ENCODE results near the gene PLEKHA1.

The PLEKHA1 gene

DNA sequence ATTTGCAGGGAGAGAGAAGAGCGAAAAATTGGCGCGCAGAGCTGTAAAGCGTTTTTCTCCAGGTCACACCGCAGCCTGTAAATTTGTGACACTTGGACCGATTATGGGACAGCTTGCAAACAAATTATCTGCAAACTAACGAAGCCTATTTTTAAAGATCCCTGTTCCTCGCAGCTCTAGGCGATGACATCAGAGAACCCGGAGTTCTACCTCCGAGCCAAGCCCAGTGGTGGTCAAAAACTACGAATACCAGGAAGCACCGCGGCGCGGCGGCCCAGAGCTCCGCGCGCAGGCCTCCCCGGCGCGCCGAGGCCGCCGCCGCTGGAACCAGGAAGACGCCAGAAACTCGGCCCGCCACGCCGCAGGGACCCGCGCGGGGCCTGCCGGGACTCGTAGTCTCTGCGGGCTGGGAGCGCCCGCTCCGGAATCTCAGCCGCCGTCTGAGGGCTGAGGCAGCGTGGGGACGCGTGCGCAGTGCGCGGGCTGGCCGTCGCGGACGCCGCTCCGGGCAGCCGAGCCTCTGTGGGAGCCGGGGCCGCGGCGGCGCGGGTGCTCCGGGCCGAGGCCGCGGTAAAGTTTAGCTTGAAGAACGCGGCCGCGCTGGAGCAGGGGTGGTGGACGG lies at the start of gene PLEKHA1:
PLEKHA1 (plus strand) TSS at position 472 of the 622 bp plus-strand sequence. CDS start 18,493 bp downstream, outside the sequence.
- H3K27me3 Mint-ChIP-seq, result peaks cover 11% of the 10 kb centered on the region
- peak; percentile 83 for ATAC-seq (ENCODE audit: low read depth)

GRCh38 chr10:122325235-122325634 lies 49.3 kb upstream of the PLEKHA1 start:
- H3K36me3 Mint-ChIP-seq, result no peaks in the 10 kb centered on the region
- no peak for ATAC-seq (ENCODE audit: low read depth)
- no peaks in the 10 kb centered on the region for H3K4me1 Mint-ChIP-seq
- no peak overlapping the region for H3K4me3 Mint-ChIP-seq
- no peak overlapping the region for H3K27ac Mint-ChIP-seq
- DNase-seq (ENCODE audit: low spot score in 2 of 2), result no peak
- peaks cover 21% of the 10 kb centered on the region for H3K27me3 Mint-ChIP-seq
- peaks cover 3% of the 10 kb centered on the region for H3K9me3 Mint-ChIP-seq

More for the DNA sequence above, at the start of gene PLEKHA1:
- H3K4me1 Mint-ChIP-seq, result peaks cover 7% of the 10 kb centered on the region
- peak within 1 kb of the TSS; percentile 94 for H3K27ac Mint-ChIP-seq
- no peaks in the 10 kb centered on the region for H3K9me3 Mint-ChIP-seq
- H3K36me3 Mint-ChIP-seq, result no peaks in the 10 kb centered on the region
- peak within 1 kb of the TSS; percentile 91 for H3K4me3 Mint-ChIP-seq
- DNase-seq (ENCODE audit: low spot score in 2 of 2), result peak; percentile 87

GRCh38 chr10:122326385-122326784 lies 48.1 kb upstream of the PLEKHA1 start:
- no peak for DNase-seq (ENCODE audit: low spot score in 2 of 2)
- Mint-ChIP-seq H3K27me3 (peaks cover 19% of the 10 kb centered on the region), H3K9me3 (no peaks in the 10 kb centered on the region), H3K4me3 (no peak overlapping the region), H3K36me3 (no peaks in the 10 kb centered on the region), H3K27ac (no peak overlapping the region), H3K4me1 (no peaks in the 10 kb centered on the region)
- no peak for ATAC-seq (ENCODE audit: low read depth)

DNA sequence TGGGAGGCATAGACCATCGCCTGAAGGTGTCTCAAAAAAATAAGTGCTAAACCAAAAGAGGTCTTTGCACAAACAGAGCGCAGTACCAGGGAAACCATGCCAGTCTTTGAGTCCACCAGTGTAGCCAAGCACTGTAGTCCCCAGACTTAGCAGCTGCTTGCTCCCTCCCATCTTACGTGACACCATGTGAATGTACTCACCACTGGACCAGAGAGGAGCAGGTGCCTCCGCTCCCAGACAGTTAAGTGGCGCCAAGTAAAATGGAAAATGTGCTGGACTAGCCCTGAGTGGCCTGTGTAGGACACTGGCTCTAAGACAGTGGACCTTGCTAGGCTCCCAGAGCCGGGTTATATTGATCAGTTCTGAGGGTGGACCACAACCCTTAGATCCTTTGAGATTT lies 47.7 kb upstream of the PLEKHA1 start:
- Mint-ChIP-seq H3K4me3 (no peak overlapping the region), H3K27ac (no peak overlapping the region), H3K27me3 (peaks cover 19% of the 10 kb centered on the region), H3K4me1 (no peaks in the 10 kb centered on the region), H3K36me3 (no peaks in the 10 kb centered on the region), H3K9me3 (no peaks in the 10 kb centered on the region)
- ATAC-seq (ENCODE audit: low read depth) (no peak), DNase-seq (ENCODE audit: low spot score in 2 of 2) (no peak)

GRCh38 chr10:122327237-122328206 lies 47.0 kb upstream of the PLEKHA1 start:
- Mint-ChIP-seq H3K9me3 (no peaks in the 10 kb centered on the region), H3K27ac (no peak overlapping the region), H3K4me1 (no peaks in the 10 kb centered on the region), H3K4me3 (no peak overlapping the region), H3K36me3 (no peaks in the 10 kb centered on the region), H3K27me3 (peaks cover 19% of the 10 kb centered on the region)
- DNase-seq (ENCODE audit: low spot score in 2 of 2) (no peak), ATAC-seq (ENCODE audit: low read depth) (no peak)

DNA sequence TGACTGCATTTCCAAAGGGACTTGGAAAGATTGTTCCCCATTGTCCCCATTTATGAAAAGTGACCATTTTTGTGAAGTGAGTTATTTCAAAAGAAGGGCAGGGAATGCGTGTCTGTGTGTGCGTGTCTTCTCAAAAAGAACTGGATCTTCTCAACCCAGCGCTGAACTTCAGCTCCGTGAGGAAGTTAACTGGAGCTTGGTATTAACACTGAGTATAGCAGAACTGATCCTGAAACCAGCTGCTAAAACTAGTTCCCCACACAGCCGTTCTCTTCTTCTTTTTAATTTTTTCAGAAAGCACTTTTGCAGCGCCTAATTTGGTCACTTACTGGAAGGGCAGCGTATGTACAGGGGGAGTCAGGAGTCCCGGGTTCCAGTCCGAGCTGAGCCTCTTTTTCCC lies 45.8 kb upstream of the PLEKHA1 start:
- no peaks in the 10 kb centered on the region for H3K9me3 Mint-ChIP-seq
- H3K4me1 Mint-ChIP-seq, result no peaks in the 10 kb centered on the region
- no peak overlapping the region for H3K4me3 Mint-ChIP-seq
- H3K27ac Mint-ChIP-seq, result no peak overlapping the region
- ATAC-seq (ENCODE audit: low read depth), result peak; percentile 53
- peaks cover 22% of the 10 kb centered on the region for H3K27me3 Mint-ChIP-seq
- H3K36me3 Mint-ChIP-seq, result no peaks in the 10 kb centered on the region
- DNase-seq (ENCODE audit: low spot score in 2 of 2), result no peak

GRCh38 chr10:122329416-122329815 lies 45.1 kb upstream of the PLEKHA1 start:
- ATAC-seq (ENCODE audit: low read depth), result no peak
- no peak overlapping the region for H3K4me3 Mint-ChIP-seq
- no peaks in the 10 kb centered on the region for H3K9me3 Mint-ChIP-seq
- H3K36me3 Mint-ChIP-seq, result no peaks in the 10 kb centered on the region
- no peaks in the 10 kb centered on the region for H3K4me1 Mint-ChIP-seq
- peaks cover 21% of the 10 kb centered on the region for H3K27me3 Mint-ChIP-seq
- no peak for DNase-seq (ENCODE audit: low spot score in 2 of 2)
- H3K27ac Mint-ChIP-seq, result no peak overlapping the region

- ATAC-seq (ENCODE audit: low read depth), result no peak
- Mint-ChIP-seq H3K4me3 (no peak overlapping the region), H3K9me3 (no peaks in the 10 kb centered on the region), H3K36me3 (no peaks in the 10 kb centered on the region), H3K27me3 (peaks cover 15% of the 10 kb centered on the region), H3K4me1 (no peaks in the 10 kb centered on the region), H3K27ac (no peak overlapping the region)
- DNase-seq (ENCODE audit: low spot score in 2 of 2), result no peak
Measured at GRCh38 chr10:122331100-122331499, 43.4 kb upstream of the PLEKHA1 start.

- Mint-ChIP-seq H3K27me3 (peaks cover 18% of the 10 kb centered on the region), H3K4me1 (no peaks in the 10 kb centered on the region), H3K27ac (no peak overlapping the region), H3K4me3 (no peak overlapping the region), H3K9me3 (no peaks in the 10 kb centered on the region), H3K36me3 (no peaks in the 10 kb centered on the region)
- no peak for ATAC-seq (ENCODE audit: low read depth)
- DNase-seq (ENCODE audit: low spot score in 2 of 2), result no peak
Measured at GRCh38 chr10:122331615-122332446, 42.7 kb upstream of the PLEKHA1 start.

DNA sequence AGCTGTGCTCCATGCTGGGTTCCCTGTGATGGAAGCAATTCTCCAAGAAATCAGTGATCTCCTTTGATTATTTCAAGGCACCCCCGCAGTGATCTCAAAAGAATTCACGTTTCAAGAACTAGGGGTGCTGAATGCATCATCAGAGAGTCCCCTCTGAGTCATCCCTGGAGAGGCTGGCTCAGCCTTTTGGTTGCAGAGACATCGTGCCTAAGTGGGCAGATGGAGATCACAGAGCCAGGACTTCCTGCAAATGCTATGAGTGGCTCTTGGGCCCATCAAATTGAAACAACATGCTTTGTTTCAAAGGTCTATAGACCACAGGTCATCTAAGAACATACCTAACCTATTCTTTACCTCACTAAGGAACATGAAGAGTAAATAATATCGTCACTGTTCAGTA lies 41.5 kb upstream of the PLEKHA1 start:
- no peaks in the 10 kb centered on the region for H3K9me3 Mint-ChIP-seq
- peaks cover 18% of the 10 kb centered on the region for H3K27me3 Mint-ChIP-seq
- H3K27ac Mint-ChIP-seq, result no peak overlapping the region
- ATAC-seq (ENCODE audit: low read depth), result no peak
- no peaks in the 10 kb centered on the region for H3K4me1 Mint-ChIP-seq
- no peak for DNase-seq (ENCODE audit: low spot score in 2 of 2)
- H3K4me3 Mint-ChIP-seq, result no peak overlapping the region
- no peaks in the 10 kb centered on the region for H3K36me3 Mint-ChIP-seq

GRCh38 chr10:122336332-122336731 lies 38.2 kb upstream of the PLEKHA1 start:
- no peak for DNase-seq (ENCODE audit: low spot score in 2 of 2)
- no peak overlapping the region for H3K4me3 Mint-ChIP-seq
- no peaks in the 10 kb centered on the region for H3K36me3 Mint-ChIP-seq
- peaks cover 15% of the 10 kb centered on the region for H3K27me3 Mint-ChIP-seq
- no peaks in the 10 kb centered on the region for H3K4me1 Mint-ChIP-seq
- ATAC-seq (ENCODE audit: low read depth), result no peak
- no peaks in the 10 kb centered on the region for H3K9me3 Mint-ChIP-seq
- H3K27ac Mint-ChIP-seq, result no peak overlapping the region

DNA sequence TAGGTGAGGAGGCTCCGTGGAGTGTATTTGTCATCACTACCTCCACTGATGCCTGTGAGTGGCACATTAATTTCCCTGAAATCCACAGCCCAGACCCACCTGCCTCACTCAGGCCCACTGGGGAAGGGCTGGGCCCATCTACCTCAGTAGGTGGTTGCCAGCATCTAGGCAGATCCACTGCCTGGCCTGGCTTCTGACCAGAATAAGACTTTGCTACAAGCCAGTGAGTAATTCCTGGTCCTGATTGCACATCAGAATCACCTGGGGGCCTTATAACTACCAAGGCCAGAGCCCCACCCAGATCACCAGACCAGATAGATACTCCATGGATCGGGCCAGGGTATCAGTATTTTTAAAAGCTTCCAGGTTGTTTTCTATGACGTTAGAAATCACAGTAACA lies 37.5 kb upstream of the PLEKHA1 start:
- Mint-ChIP-seq H3K27me3 (peaks cover 14% of the 10 kb centered on the region), H3K27ac (no peak overlapping the region), H3K4me3 (no peak overlapping the region), H3K4me1 (no peaks in the 10 kb centered on the region), H3K36me3 (no peaks in the 10 kb centered on the region), H3K9me3 (no peaks in the 10 kb centered on the region)
- DNase-seq (ENCODE audit: low spot score in 2 of 2), result no peak
- no peak for ATAC-seq (ENCODE audit: low read depth)

- Mint-ChIP-seq H3K4me1 (peaks cover 3% of the 10 kb centered on the region), H3K27me3 (peaks cover 13% of the 10 kb centered on the region), H3K36me3 (no peaks in the 10 kb centered on the region), H3K9me3 (no peaks in the 10 kb centered on the region), H3K4me3 (no peak overlapping the region), H3K27ac (no peak overlapping the region)
- DNase-seq (ENCODE audit: low spot score in 2 of 2) (no peak), ATAC-seq (ENCODE audit: low read depth) (no peak)
Measured at GRCh38 chr10:122338609-122339441, 35.7 kb upstream of the PLEKHA1 start.

All from memory B cell (primary cell).